Kidney (tissue), 14 donors: Measurements from ENCODE around the gene NEK4. TPM values are rescaled to one million over a fixed set of nuclear protein-coding genes. Genes with fewer than 3 reads are reported as not detected.

ENCODE experiments used
- DNase-seq, 5 donors: peaks; one replicate each; pipeline ENCODE4 v3.0.0-alpha.2; 2013 to 2020
- FAIRE-seq: peaks from 2 replicates; lab custom pipeline; 2012; peaks lifted over from hg19 to GRCh38; lab: Jason Lieb, UNC
- H3K27ac ChIP-seq, 2 donors: one replicate each; pipeline ENCODE4 v1.7.0; 2013; ENCODE audit warnings: low read depth in 2 of 2, low read length in 2 of 2, inconsistent platforms in 1 of 2
- H3K27me3 ChIP-seq: one replicate; pipeline ENCODE4 v1.7.1; 2013; ENCODE audit warnings: low read length, inconsistent platforms; ENCODE audit not compliant: control insufficient read depth, insufficient read depth
- H3K36me3 ChIP-seq, 3 donors: one replicate each; pipeline versions ENCODE4 v1.7.0 to v1.7.1; 2013; ENCODE audit warnings: low read length in 3 of 3, control low read depth in 1 of 3, inconsistent platforms in 1 of 3; ENCODE audit not compliant: insufficient read depth in 3 of 3, control insufficient read depth in 2 of 3
- H3K4me1 ChIP-seq, 3 donors: one replicate each; pipeline versions ENCODE4 v1.7.0 to v1.7.1; 2013; ENCODE audit warnings: low read length in 3 of 3, inconsistent platforms in 1 of 3, low read depth in 1 of 3; ENCODE audit not compliant: control insufficient read depth in 2 of 3, insufficient read depth in 2 of 3
- H3K4me3 ChIP-seq, 3 donors: one replicate each; pipeline versions ENCODE4 v1.7.0 to v1.8.1; 2013; ENCODE audit warnings: low read length in 3 of 3, control low read depth in 1 of 3, inconsistent platforms in 1 of 3
- H3K9ac ChIP-seq, 3 donors: one replicate each; pipeline versions ENCODE4 v1.7.0 to v1.7.1; 2013; ENCODE audit warnings: low read length in 3 of 3, control low read depth in 1 of 3, inconsistent platforms in 1 of 3
- H3K9me3 ChIP-seq, 3 donors: one replicate each; pipeline versions ENCODE4 v1.7.0 to v1.7.1; 2013; ENCODE audit warnings: low read length in 3 of 3, control low read depth in 1 of 3, inconsistent platforms in 1 of 3; ENCODE audit not compliant: control insufficient read depth in 2 of 3, insufficient read depth in 1 of 3
- CTCF ChIP-seq: IDR thresholded peaks from 3 replicates; pipeline ENCODE4 v1.5.1; 2012; ENCODE audit warnings: mild to moderate bottlenecking, moderate library complexity, borderline replicate concordance; ENCODE audit not compliant: insufficient read depth; ENCODE audit errors: extremely low read depth
- intact Hi-C: fragments of 100-400 bp; cut with DNase I; formaldehyde crosslinking; loops from one replicate; pipeline ENCODE4 v1.11.1; 2022
- polyA plus RNA-seq: library from polyadenylated mRNA; stranded (reverse); fragments of 350-450 nt; fragmentation: Illumina TruSeq; extraction: RNeasy Lipid Tissue Mini Kit (QIAGEN cat#74804); gene quantifications from one replicate; pipeline ENCODE4 v1.2.3, GENCODE V29; 2014; ENCODE audit warnings: low read depth, low replicate concordance; ENCODE audit not compliant: insufficient read depth
- total RNA-seq: library from RNA; stranded (reverse); fragmentation: NEBNext Ultra II Directional; extraction: Animal tissue kit (Norgen Biotek cat#: 25700); gene quantifications from one replicate; pipeline ENCODE4 v1.2.1, GENCODE V29; 2021
- donor health status: control.
- donor health status: control.
- donor health status: control.
- donor health status: control.
- donor health status: control.
- donor health status: DM: yes; HTN: yes; CAD: no.
- donor health status: Normal renal cell carcinoma (clear cell type).

Gene NEK4
- total and polyA plus RNA-seq, 2 donors from 2014 or later, result 5.5 to 27.9 TPM

- no peak for TF ChIP-seq CTCF
- Histone ChIP-seq H3K36me3 (peaks cover 37 to 84% (median 70%) of the 10 kb centered on the region in 3 donors), H3K9ac (no peak overlapping the region), H3K27ac (no peak overlapping the region), H3K4me3 (no peak overlapping the region), H3K9me3 (no peaks in the 10 kb centered on the region), H3K4me1 (no peaks in the 10 kb centered on the region), H3K27me3 (no peaks in the 10 kb centered on the region)
- FAIRE-seq, result no peak
- no peak for DNase-seq
- intact Hi-C loops, result no loop called here
Measured at GRCh38 chr3:52693071-52693470, 77.7 kb downstream of the NEK4 start.

GRCh38 chr3:52690560-52690959, 80.2 kb downstream of the NEK4 start:
- no peak for TF ChIP-seq CTCF
- no peaks in the 10 kb centered on the region for H3K9me3 ChIP-seq
- intact Hi-C loops, result no loop called here
- peaks cover 41 to 70% (median 59%) of the 10 kb centered on the region in 3 donors for H3K36me3 ChIP-seq
- peaks cover 4 to 9% (median 7%) of the 10 kb centered on the region in 3 donors for H3K4me1 ChIP-seq
- no peak overlapping the region for H3K27ac ChIP-seq
- H3K9ac ChIP-seq, result no peak overlapping the region
- DNase-seq (no peak), FAIRE-seq (no peak)
- no peak overlapping the region for H3K4me3 ChIP-seq
- no peaks in the 10 kb centered on the region for H3K27me3 ChIP-seq

GRCh38 chr3:52689151-52689550, 81.6 kb downstream of the NEK4 start:
- Histone ChIP-seq H3K4me3 (no peak overlapping the region), H3K9me3 (no peaks in the 10 kb centered on the region), H3K36me3 (peaks cover 37 to 58% (median 50%) of the 10 kb centered on the region in 3 donors), H3K27ac (no peak overlapping the region), H3K4me1 (peaks cover 4 to 16% (median 13%) of the 10 kb centered on the region in 3 donors), H3K9ac (no peak overlapping the region), H3K27me3 (no peaks in the 10 kb centered on the region)
- intact Hi-C loops, result no loop called here
- TF ChIP-seq CTCF, result no peak
- DNase-seq (no peak), FAIRE-seq (no peak)

- TF ChIP-seq CTCF, result no peak
- intact Hi-C loops, result no loop called here
- Histone ChIP-seq H3K4me1 (peaks cover 4 to 24% (median 13%) of the 10 kb centered on the region in 3 donors), H3K9ac (no peak overlapping the region), H3K9me3 (no peaks in the 10 kb centered on the region), H3K36me3 (peaks cover 33 to 50% (median 42%) of the 10 kb centered on the region in 3 donors), H3K27ac (no peak overlapping the region), H3K27me3 (no peaks in the 10 kb centered on the region), H3K4me3 (no peak overlapping the region)
- FAIRE-seq (no peak), DNase-seq (no peak)
Measured at GRCh38 chr3:52688266-52688665, 82.5 kb downstream of the NEK4 start.
